Central memory CD8-positive, alpha-beta T cell (primary cell): ENCODE measurements around the gene CAVIN1.
"Not testable (repeated sequence)": the region's sequence is repeated elsewhere in the genome, so short reads cannot be mapped to it uniquely, and the experiment has no call there.

Source experiments
- ATAC-seq: fragments of 150-1000 bp; cut with Tn5 transposase; replicated peaks from 2 replicates; pipeline ENCODE4 v1.10.0; 2022; ENCODE audit warnings: mild to moderate bottlenecking, moderate FRiP score, moderate number of reproducible peaks; ENCODE audit not compliant: poor library complexity, severe bottlenecking; ENCODE audit errors: extremely low read depth
- DNase-seq, 2 donors: peaks; one replicate each; pipeline ENCODE4 v3.0.0; 2021; ENCODE audit warnings: low spot score in 2 of 2
- H3K27ac Mint-ChIP-seq: one replicate; pipeline ENCODE4 v1.8.0; 2022; ENCODE audit warnings: low read depth, mild to moderate bottlenecking, moderate library complexity, mixed read lengths
- H3K27me3 Mint-ChIP-seq: one replicate; pipeline ENCODE4 v1.8.0; 2022; ENCODE audit warnings: mixed read lengths
- H3K36me3 Mint-ChIP-seq: one replicate; pipeline ENCODE4 v1.8.0; 2022; ENCODE audit warnings: mild to moderate bottlenecking, moderate library complexity, mixed read lengths; ENCODE audit not compliant: insufficient read depth
- H3K4me1 Mint-ChIP-seq: one replicate; pipeline ENCODE4 v1.8.0; 2022; ENCODE audit warnings: mixed read lengths
- H3K4me3 Mint-ChIP-seq: one replicate; pipeline ENCODE4 v1.8.0; 2022; ENCODE audit warnings: mild to moderate bottlenecking, moderate library complexity, mixed read lengths
- H3K9me3 Mint-ChIP-seq: one replicate; pipeline ENCODE4 v1.8.0; 2022; ENCODE audit warnings: mixed read lengths

Gene CAVIN1

DNA sequence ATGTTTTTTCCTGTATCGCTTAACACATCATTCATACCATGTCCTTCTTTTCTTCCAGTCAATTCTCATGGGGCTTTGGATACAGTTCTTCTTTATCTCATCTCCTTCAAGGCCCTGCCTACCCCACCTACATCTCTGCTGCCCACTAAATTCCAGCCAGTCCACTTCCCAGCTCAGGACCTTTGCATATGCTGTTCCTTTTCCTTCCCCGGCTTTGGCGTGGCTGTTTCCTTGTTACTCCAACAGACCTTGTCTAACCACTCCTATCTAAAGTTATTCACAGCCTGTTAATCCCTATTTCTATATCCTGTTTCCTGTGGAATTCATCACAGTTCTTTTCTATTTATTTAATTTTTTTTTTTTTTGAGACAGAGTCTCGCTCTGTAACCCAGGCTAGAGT, 28.2 kb downstream of the CAVIN1 start:
- ATAC-seq (no peak), DNase-seq (no peak)
- Mint-ChIP-seq H3K4me1 (peaks cover 8% of the 10 kb centered on the region), H3K36me3 (no peaks in the 10 kb centered on the region), H3K27me3 (no peaks in the 10 kb centered on the region), H3K27ac (no peak overlapping the region), H3K9me3 (no peaks in the 10 kb centered on the region), H3K4me3 (no peak overlapping the region)

DNA sequence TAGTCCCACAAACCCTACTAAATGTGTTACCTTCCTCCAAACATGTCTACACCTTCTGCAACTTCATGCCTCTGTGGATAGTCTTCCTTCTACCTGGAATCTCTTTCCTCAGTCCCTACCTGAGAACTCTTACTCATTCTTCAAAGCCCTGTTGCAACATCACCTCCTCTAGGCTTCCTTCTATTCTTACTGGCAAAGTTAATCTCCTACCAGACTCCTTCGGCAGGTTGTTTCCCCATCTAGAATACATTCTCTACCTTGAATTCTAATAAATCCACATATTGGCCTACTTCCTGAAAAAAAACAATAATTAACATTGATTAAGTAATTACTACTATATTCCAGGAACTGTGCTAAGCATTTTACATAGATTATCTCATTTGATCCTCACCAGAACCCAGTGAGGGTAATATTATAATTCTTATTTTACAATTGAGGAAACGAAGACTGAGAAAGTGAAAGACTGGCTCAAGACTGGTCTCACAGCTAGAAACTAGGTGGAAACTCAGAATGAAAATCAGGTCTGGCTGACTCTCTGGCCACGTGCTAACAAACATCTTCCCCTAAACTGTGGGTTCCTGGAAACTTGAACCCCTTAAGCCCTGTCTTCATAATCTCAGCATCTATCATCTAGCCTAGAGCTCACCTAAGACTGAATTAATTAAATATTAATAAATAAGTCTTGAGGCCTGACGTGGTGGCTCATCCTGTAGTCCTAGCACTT, 30.2 kb downstream of the CAVIN1 start:
- Mint-ChIP-seq H3K4me3 (no peak overlapping the region), H3K9me3 (no peaks in the 10 kb centered on the region), H3K27ac (peak overlapping the region; percentile 11), H3K4me1 (peaks cover 16% of the 10 kb centered on the region), H3K36me3 (peaks cover 16% of the 10 kb centered on the region), H3K27me3 (no peaks in the 10 kb centered on the region)
- no peak for ATAC-seq
- no peak for DNase-seq

DNA sequence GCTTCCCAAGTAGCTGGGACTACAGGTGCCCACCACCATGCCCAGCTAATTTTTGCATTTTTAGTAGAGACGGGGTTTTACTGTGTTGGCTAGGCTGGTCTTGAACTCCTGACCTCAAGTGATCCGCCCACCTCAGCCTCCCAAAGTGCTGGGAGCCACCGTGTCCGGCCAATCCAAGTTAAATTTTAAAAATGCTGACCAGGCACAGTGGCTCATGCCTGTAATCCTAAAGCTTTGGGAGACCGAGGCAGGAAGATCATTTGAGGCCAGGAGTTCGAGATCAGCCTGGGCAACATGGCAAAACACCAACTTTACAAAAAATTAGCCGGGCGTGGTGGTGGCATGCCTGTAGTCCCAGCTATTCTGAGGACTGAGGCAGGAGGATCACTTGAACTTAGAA, 31.6 kb downstream of the CAVIN1 start:
- Mint-ChIP-seq H3K4me1 (peaks cover 27% of the 10 kb centered on the region), H3K36me3 (peaks cover 22% of the 10 kb centered on the region)
- H3K27me3 Mint-ChIP-seq, DNase-seq, ATAC-seq, H3K9me3 Mint-ChIP-seq, H3K4me3 Mint-ChIP-seq, H3K27ac Mint-ChIP-seq: not testable (repeated sequence)

DNA sequence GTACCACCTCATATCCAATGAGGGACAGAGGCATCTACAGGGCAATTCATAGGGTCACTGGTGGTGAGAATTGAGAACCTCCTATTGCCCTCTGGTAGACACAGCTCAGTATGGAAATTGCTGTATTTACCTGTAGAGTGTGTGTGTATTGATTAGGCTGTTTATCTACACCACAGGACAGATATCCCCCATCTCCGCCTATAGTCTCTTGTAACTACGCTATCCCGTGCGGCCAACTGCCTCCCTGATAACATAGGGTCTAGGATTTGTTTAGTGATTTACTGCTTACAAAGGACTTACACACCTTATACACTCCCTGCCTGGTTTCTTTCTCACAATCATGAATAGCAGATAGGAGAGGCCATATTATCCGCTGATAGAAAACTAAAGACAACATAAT, 33.2 kb downstream of the CAVIN1 start:
- Mint-ChIP-seq H3K4me3 (peak overlapping the region; percentile 98), H3K9me3 (no peaks in the 10 kb centered on the region), H3K27me3 (no peaks in the 10 kb centered on the region), H3K27ac (peak overlapping the region; percentile 99), H3K36me3 (peaks cover 24% of the 10 kb centered on the region), H3K4me1 (peaks cover 36% of the 10 kb centered on the region)
- DNase-seq (no peak), ATAC-seq (no peak)

DNA sequence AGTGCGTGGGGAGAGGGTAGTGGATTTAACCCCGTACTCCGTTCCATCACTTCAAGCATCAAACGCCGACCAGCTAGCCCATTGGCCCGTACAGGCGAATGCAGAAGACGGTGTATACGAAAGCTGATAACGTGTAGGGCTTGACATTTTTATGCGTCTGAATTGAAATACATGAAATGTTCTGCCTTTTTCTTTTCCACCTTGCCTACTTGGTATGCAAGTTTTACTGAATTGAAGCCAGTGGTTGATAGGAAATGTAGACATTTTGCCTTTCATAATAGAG, 34.0 kb downstream of the CAVIN1 start:
- ATAC-seq = no peak

DNA sequence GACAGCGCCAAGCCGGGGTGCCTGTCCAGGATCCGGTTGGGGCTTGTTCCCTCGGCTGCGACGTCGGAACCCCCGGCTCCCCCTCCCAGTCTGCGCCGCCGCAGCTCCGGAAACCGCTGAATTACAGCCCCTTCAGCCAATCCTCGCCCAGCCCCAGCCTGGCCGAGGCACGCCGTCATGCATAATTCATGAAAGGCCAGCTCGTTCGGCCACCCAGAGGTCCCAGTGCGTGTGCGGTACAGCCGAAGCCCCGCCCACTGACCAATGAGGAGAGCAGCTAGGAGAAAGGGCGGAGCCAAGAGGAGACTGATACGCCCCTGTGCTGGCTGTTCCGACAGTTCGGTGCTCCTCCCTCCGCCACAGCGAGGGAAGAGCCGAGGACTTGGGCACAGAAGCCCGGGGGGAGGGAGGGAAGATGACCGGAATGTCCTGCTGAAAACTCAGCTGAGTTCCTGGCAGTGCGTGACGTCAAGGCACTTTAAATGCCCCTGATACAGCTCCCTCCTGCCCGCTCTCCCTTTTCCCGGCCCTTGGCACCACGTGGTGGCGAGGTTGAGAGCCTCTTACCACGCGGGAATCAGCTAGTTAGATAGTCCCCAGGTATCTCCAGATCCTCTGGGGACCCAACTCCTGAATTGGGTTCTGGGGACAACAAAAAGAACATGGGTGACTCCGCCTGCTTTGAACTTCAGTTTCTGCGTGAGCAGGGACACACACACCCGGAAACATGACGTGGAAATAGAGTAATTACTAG, 34.5 kb downstream of the CAVIN1 start, which contains the start of gene STAT3:
TSS of gene STAT3 (minus strand) at position 62 of the 754 bp plus-strand sequence. CDS start 39,926 bp downstream, outside the sequence.
- DNase-seq (peak; percentile 100), ATAC-seq (peak; percentile 87)
- H3K4me3 Mint-ChIP-seq = peak within 1 kb of the TSS; percentile 98
- H3K27me3 Mint-ChIP-seq = no peaks in the 10 kb centered on the region
- H3K9me3 Mint-ChIP-seq = no peaks in the 10 kb centered on the region
- H3K4me1 Mint-ChIP-seq = peaks cover 39% of the 10 kb centered on the region
- H3K27ac Mint-ChIP-seq = peak within 1 kb of the TSS; percentile 99
- peaks cover 26% of the 10 kb centered on the region for H3K36me3 Mint-ChIP-seq

More for the DNA sequence above, 34.0 kb downstream of the CAVIN1 start:
- H3K27me3 Mint-ChIP-seq = no peaks in the 10 kb centered on the region
- no peak for DNase-seq
- no peaks in the 10 kb centered on the region for H3K9me3 Mint-ChIP-seq
- peaks cover 39% of the 10 kb centered on the region for H3K4me1 Mint-ChIP-seq
- H3K27ac Mint-ChIP-seq = peak overlapping the region; percentile 99
- H3K36me3 Mint-ChIP-seq = peaks cover 26% of the 10 kb centered on the region
- H3K4me3 Mint-ChIP-seq = peak overlapping the region; percentile 98

DNA sequence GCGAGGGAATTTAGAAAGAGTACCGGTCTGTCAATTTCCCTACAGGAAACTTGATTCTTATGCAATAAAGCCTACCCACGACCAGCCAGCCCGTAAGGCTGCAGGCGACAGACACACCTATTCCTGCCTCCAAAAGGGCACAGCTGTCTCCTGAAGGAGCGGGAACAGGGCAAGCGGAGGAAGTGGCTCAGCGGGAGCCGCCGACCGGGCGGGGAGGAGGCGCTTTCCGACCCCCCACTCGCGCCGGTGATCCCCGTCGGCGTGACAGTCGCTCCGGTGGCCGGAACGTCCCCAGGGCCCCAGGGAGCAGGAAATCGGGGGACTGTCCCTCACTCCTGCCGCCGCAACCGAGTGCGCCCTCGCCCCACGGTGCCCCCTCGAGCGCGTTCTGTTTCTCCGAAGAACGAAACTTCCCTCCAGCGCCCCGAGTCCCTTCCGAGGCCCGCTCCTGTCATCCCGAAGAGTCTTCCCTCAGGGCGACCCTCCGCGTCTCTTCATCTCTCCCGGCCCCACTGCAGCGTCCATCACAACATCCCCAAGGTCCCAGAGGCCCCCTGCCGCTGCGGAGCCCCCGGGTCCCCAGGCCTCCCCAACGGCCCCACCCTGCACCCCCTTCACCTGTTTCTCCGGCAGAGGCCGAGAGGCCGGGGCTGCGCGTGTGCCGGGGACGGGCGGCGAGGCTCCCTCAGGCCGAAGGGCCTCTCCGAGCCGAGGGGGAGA, 35.2 kb downstream of the CAVIN1 start:
- Mint-ChIP-seq H3K4me1 (peaks cover 39% of the 10 kb centered on the region), H3K9me3 (no peaks in the 10 kb centered on the region), H3K4me3 (peak overlapping the region; percentile 98), H3K27ac (peak overlapping the region; percentile 99), H3K36me3 (peaks cover 26% of the 10 kb centered on the region), H3K27me3 (no peaks in the 10 kb centered on the region)
- DNase-seq (peak in 1 of 2 donors; percentile 37), ATAC-seq (no peak)

DNA sequence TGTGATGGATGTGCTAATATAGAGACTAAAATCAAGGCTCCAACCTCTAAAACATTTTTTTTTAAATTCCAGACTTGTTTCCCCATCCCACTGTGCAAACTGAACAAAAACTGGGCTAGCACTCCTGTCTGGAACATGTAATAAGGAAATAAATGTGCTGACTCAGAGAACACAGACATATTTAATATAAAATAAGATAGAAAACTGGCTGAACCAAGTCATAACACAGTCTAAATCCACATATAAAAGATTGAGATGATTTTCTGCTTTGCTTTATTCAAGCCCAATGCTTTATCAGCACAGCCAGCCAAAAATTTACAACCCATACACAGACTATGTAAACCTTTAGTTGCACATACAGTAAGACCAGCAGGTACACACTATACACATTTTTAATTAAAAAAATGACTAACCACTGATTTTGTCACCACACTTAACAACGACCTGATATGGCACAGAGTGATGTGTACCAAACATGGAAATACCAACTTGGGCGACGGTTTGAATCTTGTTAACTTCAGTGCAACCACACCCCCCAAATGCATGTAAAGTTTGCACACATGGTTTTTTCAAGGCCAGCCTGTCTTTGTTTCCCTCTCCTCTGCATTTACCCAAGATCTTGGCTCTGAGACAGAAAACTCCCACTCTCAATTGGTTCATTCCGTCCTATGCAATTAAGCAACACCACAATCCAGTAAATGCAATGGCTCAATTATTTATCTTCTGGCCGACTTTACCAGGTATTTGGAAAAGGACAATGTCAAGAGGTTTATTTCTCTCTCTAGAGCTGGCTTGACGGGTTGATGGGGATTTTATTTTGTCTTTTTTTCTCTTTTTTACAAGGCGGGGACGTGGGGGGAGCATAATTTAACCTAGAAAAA, 36.0 kb downstream of the CAVIN1 start:
- DNase-seq = no peak
- H3K36me3 Mint-ChIP-seq = peaks cover 26% of the 10 kb centered on the region
- peak overlapping the region; percentile 98 for H3K4me3 Mint-ChIP-seq
- no peaks in the 10 kb centered on the region for H3K27me3 Mint-ChIP-seq
- no peaks in the 10 kb centered on the region for H3K9me3 Mint-ChIP-seq
- peaks cover 48% of the 10 kb centered on the region for H3K4me1 Mint-ChIP-seq
- ATAC-seq = no peak
- peak overlapping the region; percentile 99 for H3K27ac Mint-ChIP-seq

DNA sequence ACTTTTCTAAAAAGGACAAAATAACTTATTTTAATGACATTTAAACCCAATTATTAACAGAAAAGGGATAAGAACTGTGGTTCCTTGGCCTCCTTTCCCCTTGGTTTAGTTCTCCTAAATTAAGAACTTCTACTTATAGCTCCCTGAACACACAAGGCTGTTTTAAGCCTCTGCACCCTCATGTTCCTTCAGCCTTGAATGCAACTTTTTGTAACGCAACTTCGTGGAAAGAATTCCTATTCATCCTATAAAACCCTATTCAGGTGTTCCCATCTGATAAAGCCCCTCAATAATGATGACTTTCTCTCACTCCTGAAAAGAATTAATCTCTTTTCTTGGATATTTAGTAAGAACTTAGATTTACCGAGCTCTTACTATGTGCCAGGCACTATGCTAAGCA, 41.2 kb downstream of the CAVIN1 start:
- ATAC-seq = no peak

DNA sequence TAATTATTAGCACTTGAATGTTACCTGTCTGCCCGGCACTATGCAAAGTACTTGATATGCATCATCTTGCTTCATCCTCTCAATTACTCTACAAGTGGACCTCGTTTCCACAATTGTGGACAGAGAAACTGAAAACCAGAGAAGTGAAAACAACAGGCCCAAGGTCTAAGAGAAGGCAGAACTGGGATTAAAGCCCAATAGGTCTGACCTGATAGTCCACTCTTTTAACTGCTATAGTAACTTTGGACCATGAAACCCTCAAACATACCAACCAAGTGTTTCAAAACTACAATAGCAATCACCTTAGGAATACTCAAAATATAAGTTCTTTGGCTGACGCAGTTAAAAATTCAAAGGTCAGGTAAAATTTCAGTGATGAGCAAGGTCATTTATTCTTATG, 42.1 kb downstream of the CAVIN1 start:
- no peaks in the 10 kb centered on the region for H3K9me3 Mint-ChIP-seq
- peaks cover 6% of the 10 kb centered on the region for H3K36me3 Mint-ChIP-seq
- no peaks in the 10 kb centered on the region for H3K27me3 Mint-ChIP-seq
- DNase-seq = no peak
- no peak for ATAC-seq
- H3K4me1 Mint-ChIP-seq = peaks cover 52% of the 10 kb centered on the region
- no peak overlapping the region for H3K4me3 Mint-ChIP-seq
- no peak overlapping the region for H3K27ac Mint-ChIP-seq

More for the DNA sequence above, 41.2 kb downstream of the CAVIN1 start:
- no peak for DNase-seq
- H3K4me3 Mint-ChIP-seq = no peak overlapping the region
- peaks cover 58% of the 10 kb centered on the region for H3K4me1 Mint-ChIP-seq
- no peaks in the 10 kb centered on the region for H3K9me3 Mint-ChIP-seq
- peaks cover 6% of the 10 kb centered on the region for H3K36me3 Mint-ChIP-seq
- no peak overlapping the region for H3K27ac Mint-ChIP-seq
- no peaks in the 10 kb centered on the region for H3K27me3 Mint-ChIP-seq

DNA sequence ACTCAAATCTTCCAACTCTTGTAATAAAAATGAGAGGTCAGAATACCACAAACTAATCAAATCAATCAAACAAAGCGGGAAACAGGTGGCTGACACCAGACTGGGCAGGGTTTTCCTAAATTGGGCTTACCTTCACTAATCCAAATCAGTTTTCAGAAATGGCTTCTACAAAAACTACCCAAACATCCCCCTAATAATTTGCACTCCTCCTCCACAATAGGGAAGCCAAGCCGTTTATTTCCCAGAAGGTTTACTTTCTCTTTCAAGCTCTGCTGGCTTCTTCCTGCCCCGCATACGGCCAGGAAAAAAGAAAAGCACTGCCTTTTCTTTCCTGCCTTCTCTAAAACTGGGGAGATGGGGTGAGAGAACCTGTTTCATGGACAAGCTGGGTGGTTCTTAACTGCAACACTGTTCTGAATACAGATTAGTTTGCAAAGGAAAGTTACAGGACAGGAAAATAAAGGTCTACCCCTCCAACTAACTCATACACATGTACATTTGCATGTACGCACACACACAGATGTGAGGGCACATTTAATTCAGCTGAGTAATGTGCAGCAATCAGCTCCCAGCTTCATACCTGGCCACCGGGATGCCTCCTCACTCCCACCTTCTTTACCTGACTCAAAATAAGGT, 44.0 kb downstream of the CAVIN1 start:
- DNase-seq = no peak
- Mint-ChIP-seq H3K4me3 (peak overlapping the region; percentile 69), H3K4me1 (peaks cover 57% of the 10 kb centered on the region), H3K27me3 (no peaks in the 10 kb centered on the region), H3K27ac (peak overlapping the region; percentile 69), H3K36me3 (peaks cover 7% of the 10 kb centered on the region), H3K9me3 (no peaks in the 10 kb centered on the region)
- ATAC-seq = peak; percentile 52
